Measurements from ENCODE around the gene PCDHB1. TPM values are rescaled to one million over a fixed set of nuclear protein-coding genes. Genes with fewer than 3 reads are reported as not detected.

The PCDHB1 gene
- not detected for total RNA-seq

- no peak for DNase-seq
- intact Hi-C loops (cut with micrococcal nuclease), result no loop called here
- Mint-ChIP-seq H3K9me3 (no peaks in the 10 kb centered on the region), H3K4me1 (ENCODE audit: low read depth) (peaks cover 7% of the 10 kb centered on the region), H3K36me3 (no peaks in the 10 kb centered on the region), H3K4me3 (no peak within 1 kb of the TSS), H3K27ac (no peak within 1 kb of the TSS), H3K27me3 (peaks cover 29% of the 10 kb centered on the region)
- POLR2A ChIA-PET, result no interaction called here
- CTCF ChIA-PET, result no interaction called here
Observed at GRCh38 chr5:141050622-141051520, at the start of gene PCDHB1. Gene PCDHB1, plus strand, starts transcription at chr5:141051374. Its CDS starts 97 bp downstream, at chr5:141051471.

- intact Hi-C loops (cut with micrococcal nuclease), result no loop called here
- no peak for DNase-seq
- peaks cover 23% of the 10 kb centered on the region for H3K27me3 Mint-ChIP-seq
- H3K27ac Mint-ChIP-seq, result no peak overlapping the region
- H3K9me3 Mint-ChIP-seq, result no peaks in the 10 kb centered on the region
- no peak overlapping the region for H3K4me3 Mint-ChIP-seq
- CTCF ChIA-PET, result no interaction called here
- H3K4me1 Mint-ChIP-seq (ENCODE audit: low read depth), result peaks cover 8% of the 10 kb centered on the region
- POLR2A ChIA-PET, result no interaction called here
- no peaks in the 10 kb centered on the region for H3K36me3 Mint-ChIP-seq
Observed at GRCh38 chr5:141001446-141001843, 49.7 kb upstream of the PCDHB1 start.

GRCh38 chr5:141001844-141002604 is 49.1 kb upstream of the PCDHB1 start:
- Mint-ChIP-seq H3K27me3 (peaks cover 23% of the 10 kb centered on the region), H3K4me3 (no peak overlapping the region), H3K36me3 (no peaks in the 10 kb centered on the region), H3K27ac (no peak overlapping the region), H3K9me3 (no peaks in the 10 kb centered on the region), H3K4me1 (ENCODE audit: low read depth) (peaks cover 8% of the 10 kb centered on the region)
- CTCF ChIA-PET, result no interaction called here
- no peak for DNase-seq
- POLR2A ChIA-PET, result no interaction called here
- intact Hi-C loops (cut with micrococcal nuclease), result no loop called here

- H3K4me3 Mint-ChIP-seq, result no peak overlapping the region
- peaks cover 23% of the 10 kb centered on the region for H3K27me3 Mint-ChIP-seq
- DNase-seq, result no peak
- peaks cover 8% of the 10 kb centered on the region for H3K4me1 Mint-ChIP-seq (ENCODE audit: low read depth)
- ChIA-PET CTCF (no interaction called here), POLR2A (no interaction called here)
- H3K27ac Mint-ChIP-seq, result no peak overlapping the region
- intact Hi-C loops (cut with micrococcal nuclease), result no loop called here
- H3K36me3 Mint-ChIP-seq, result no peaks in the 10 kb centered on the region
- no peaks in the 10 kb centered on the region for H3K9me3 Mint-ChIP-seq
Observed at GRCh38 chr5:141002605-141002965, 48.6 kb upstream of the PCDHB1 start.

- intact Hi-C loops (cut with micrococcal nuclease), result no loop called here
- no peaks in the 10 kb centered on the region for H3K36me3 Mint-ChIP-seq
- CTCF ChIA-PET, result no interaction called here
Observed at GRCh38 chr5:141003031-141003430, 48.1 kb upstream of the PCDHB1 start.

GRCh38 chr5:141003791-141004611 is 47.2 kb upstream of the PCDHB1 start:
- CTCF ChIA-PET, result no interaction called here
- Mint-ChIP-seq H3K36me3 (no peaks in the 10 kb centered on the region), H3K27ac (no peak overlapping the region)

More at GRCh38 chr5:141003031-141003430, 48.1 kb upstream of the PCDHB1 start:
- H3K4me3 Mint-ChIP-seq, result no peak overlapping the region
- peaks cover 23% of the 10 kb centered on the region for H3K27me3 Mint-ChIP-seq
- H3K9me3 Mint-ChIP-seq, result no peaks in the 10 kb centered on the region
- H3K4me1 Mint-ChIP-seq (ENCODE audit: low read depth), result peaks cover 8% of the 10 kb centered on the region
- DNase-seq, result no peak
- H3K27ac Mint-ChIP-seq, result no peak overlapping the region
- POLR2A ChIA-PET, result no interaction called here

GRCh38 chr5:141007791-141008190 is 43.4 kb upstream of the PCDHB1 start:
- intact Hi-C loops (cut with micrococcal nuclease), result no loop called here
- H3K4me3 Mint-ChIP-seq, result no peak overlapping the region
- H3K4me1 Mint-ChIP-seq (ENCODE audit: low read depth), result no peaks in the 10 kb centered on the region
- no peaks in the 10 kb centered on the region for H3K36me3 Mint-ChIP-seq
- CTCF ChIA-PET, result no interaction called here
- H3K27me3 Mint-ChIP-seq, result peaks cover 5% of the 10 kb centered on the region
- DNase-seq, result no peak
- H3K9me3 Mint-ChIP-seq, result no peaks in the 10 kb centered on the region
- POLR2A ChIA-PET, result no interaction called here
- H3K27ac Mint-ChIP-seq, result no peak overlapping the region

More at GRCh38 chr5:141003791-141004611, 47.2 kb upstream of the PCDHB1 start:
- no peak for DNase-seq
- Mint-ChIP-seq H3K4me1 (ENCODE audit: low read depth) (peaks cover 8% of the 10 kb centered on the region), H3K4me3 (no peak overlapping the region), H3K9me3 (no peaks in the 10 kb centered on the region), H3K27me3 (peaks cover 23% of the 10 kb centered on the region)
- intact Hi-C loops (cut with micrococcal nuclease), result no loop called here
- POLR2A ChIA-PET, result no interaction called here

GRCh38 chr5:141010047-141010793 is 41.0 kb upstream of the PCDHB1 start:
- CTCF ChIA-PET, result no interaction called here
- no peak for DNase-seq
- POLR2A ChIA-PET, result no interaction called here
- H3K4me3 Mint-ChIP-seq, result no peak overlapping the region
- no peak overlapping the region for H3K27ac Mint-ChIP-seq
- H3K9me3 Mint-ChIP-seq, result no peaks in the 10 kb centered on the region
- intact Hi-C loops (cut with micrococcal nuclease), result no loop called here
- peaks cover 2% of the 10 kb centered on the region for H3K27me3 Mint-ChIP-seq
- no peaks in the 10 kb centered on the region for H3K36me3 Mint-ChIP-seq
- H3K4me1 Mint-ChIP-seq (ENCODE audit: low read depth), result no peaks in the 10 kb centered on the region

GRCh38 chr5:141017943-141018342 is 33.2 kb upstream of the PCDHB1 start:
- ChIA-PET POLR2A (no interaction called here), CTCF (no interaction called here)
- Mint-ChIP-seq H3K4me3 (no peak overlapping the region), H3K36me3 (no peaks in the 10 kb centered on the region), H3K27me3 (no peaks in the 10 kb centered on the region), H3K4me1 (ENCODE audit: low read depth) (no peaks in the 10 kb centered on the region), H3K9me3 (no peaks in the 10 kb centered on the region), H3K27ac (no peak overlapping the region)
- intact Hi-C loops (cut with micrococcal nuclease), result no loop called here
- no peak for DNase-seq

- Mint-ChIP-seq H3K27ac (no peak overlapping the region), H3K4me1 (ENCODE audit: low read depth) (no peaks in the 10 kb centered on the region), H3K4me3 (no peak overlapping the region), H3K36me3 (no peaks in the 10 kb centered on the region), H3K27me3 (no peaks in the 10 kb centered on the region), H3K9me3 (peaks cover 5% of the 10 kb centered on the region)
- intact Hi-C loops (cut with micrococcal nuclease), result no loop called here
- CTCF ChIA-PET, result no interaction called here
- POLR2A ChIA-PET, result no interaction called here
- DNase-seq, result no peak
Observed at GRCh38 chr5:141022384-141022783, 28.8 kb upstream of the PCDHB1 start.

GRCh38 chr5:141031006-141031405 is 20.2 kb upstream of the PCDHB1 start:
- CTCF ChIA-PET, result no interaction called here
- no peak for DNase-seq
- H3K36me3 Mint-ChIP-seq, result no peaks in the 10 kb centered on the region
- POLR2A ChIA-PET, result no interaction called here
- H3K27me3 Mint-ChIP-seq, result peaks cover 2% of the 10 kb centered on the region
- H3K4me1 Mint-ChIP-seq (ENCODE audit: low read depth), result no peaks in the 10 kb centered on the region
- no peak overlapping the region for H3K27ac Mint-ChIP-seq
- H3K4me3 Mint-ChIP-seq, result no peak overlapping the region
- intact Hi-C loops (cut with micrococcal nuclease), result no loop called here
- H3K9me3 Mint-ChIP-seq, result no peaks in the 10 kb centered on the region

- peaks cover 2% of the 10 kb centered on the region for H3K27me3 Mint-ChIP-seq
- H3K36me3 Mint-ChIP-seq, result no peaks in the 10 kb centered on the region
- no peaks in the 10 kb centered on the region for H3K4me1 Mint-ChIP-seq (ENCODE audit: low read depth)
- H3K27ac Mint-ChIP-seq, result no peak overlapping the region
- H3K9me3 Mint-ChIP-seq, result no peaks in the 10 kb centered on the region
- DNase-seq, result no peak
- intact Hi-C loops (cut with micrococcal nuclease), result no loop called here
- H3K4me3 Mint-ChIP-seq, result no peak overlapping the region
- POLR2A ChIA-PET, result no interaction called here
- CTCF ChIA-PET, result interaction anchor here (0.8 kb wide), 1 partner anchor 8 kb away, joined by 3 read pairs; no protein-coding TSS in a partner anchor
Observed at GRCh38 chr5:141032626-141033025, 18.5 kb upstream of the PCDHB1 start.

Measured in activated CD4-positive, alpha-beta memory T cell treated with anti-CD3 and anti-CD28 coated beads for 36 hours (primary cell).